ENCODE results near the gene TPD52L2. TPM values are rescaled to one million over a fixed set of nuclear protein-coding genes. Genes with fewer than 3 reads are reported as not detected.
A peak's percentile ranks its signal among the peaks of the same experiment; 100 is the strongest.
"Not testable (repeated sequence)": the region's sequence is repeated elsewhere in the genome, so short reads cannot be mapped to it uniquely, and the experiment has no call there.

The TPD52L2 gene
- total and polyA plus RNA-seq, 5 experiments from 2014 or later: 39.3 to 79.0 (median 56.4) TPM

DNA sequence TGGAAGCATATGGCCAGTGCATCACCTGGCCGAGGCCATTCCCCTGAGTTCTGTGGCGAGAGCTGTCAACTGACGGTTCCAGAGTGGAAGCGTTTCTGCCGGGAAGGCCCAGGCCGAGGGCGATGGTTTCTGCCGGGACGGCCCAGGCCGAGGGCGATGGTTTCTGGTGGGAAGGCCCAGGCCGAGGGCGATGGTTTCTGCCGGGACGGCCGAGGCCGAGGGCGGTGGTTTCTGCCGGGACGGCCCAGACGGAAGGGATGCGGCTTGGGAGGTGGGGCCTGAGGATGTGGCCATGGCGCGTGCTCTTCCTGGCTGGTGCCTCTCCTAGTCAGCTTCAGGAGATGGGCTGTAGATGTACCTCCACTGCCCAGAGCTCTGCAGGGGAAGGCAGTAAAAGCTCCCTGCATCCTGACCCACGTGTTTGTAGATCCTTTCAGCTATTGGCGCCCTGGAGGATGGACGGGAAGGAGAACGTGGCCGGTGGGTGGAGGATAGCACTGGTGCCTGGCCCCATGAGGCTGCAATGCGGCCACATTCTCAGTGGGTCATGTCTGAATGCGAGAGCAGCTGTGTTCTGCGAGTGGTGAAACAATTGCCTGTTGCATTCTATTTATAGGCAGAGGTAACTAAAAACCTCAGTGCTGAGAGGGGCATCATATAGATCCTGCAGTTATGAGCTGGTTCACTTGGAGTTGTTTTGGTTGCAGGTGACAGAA is 12.8 kb downstream of the TPD52L2 start:
- ATAC-seq (no peak), DNase-seq (no peak)
- peaks cover 4 to 7% (median 7%) of the 10 kb centered on the region in 4 donors for H3K4me1 Mint-ChIP-seq
- H3K27ac Mint-ChIP-seq: no peak overlapping the region
- H3K27me3 Mint-ChIP-seq: no peaks in the 10 kb centered on the region
- H3K9me3 Mint-ChIP-seq: no peaks in the 10 kb centered on the region
- H3K36me3 Mint-ChIP-seq: peaks cover 0 to 54% (median 21%) of the 10 kb centered on the region in 3 donors
- POLR2A ChIA-PET: interaction anchor here (0.5 kb wide), 1 partner anchor 14 kb away, joined by 4 read pairs; no protein-coding TSS in a partner anchor
- H3K4me3 Mint-ChIP-seq: no peak overlapping the region

DNA sequence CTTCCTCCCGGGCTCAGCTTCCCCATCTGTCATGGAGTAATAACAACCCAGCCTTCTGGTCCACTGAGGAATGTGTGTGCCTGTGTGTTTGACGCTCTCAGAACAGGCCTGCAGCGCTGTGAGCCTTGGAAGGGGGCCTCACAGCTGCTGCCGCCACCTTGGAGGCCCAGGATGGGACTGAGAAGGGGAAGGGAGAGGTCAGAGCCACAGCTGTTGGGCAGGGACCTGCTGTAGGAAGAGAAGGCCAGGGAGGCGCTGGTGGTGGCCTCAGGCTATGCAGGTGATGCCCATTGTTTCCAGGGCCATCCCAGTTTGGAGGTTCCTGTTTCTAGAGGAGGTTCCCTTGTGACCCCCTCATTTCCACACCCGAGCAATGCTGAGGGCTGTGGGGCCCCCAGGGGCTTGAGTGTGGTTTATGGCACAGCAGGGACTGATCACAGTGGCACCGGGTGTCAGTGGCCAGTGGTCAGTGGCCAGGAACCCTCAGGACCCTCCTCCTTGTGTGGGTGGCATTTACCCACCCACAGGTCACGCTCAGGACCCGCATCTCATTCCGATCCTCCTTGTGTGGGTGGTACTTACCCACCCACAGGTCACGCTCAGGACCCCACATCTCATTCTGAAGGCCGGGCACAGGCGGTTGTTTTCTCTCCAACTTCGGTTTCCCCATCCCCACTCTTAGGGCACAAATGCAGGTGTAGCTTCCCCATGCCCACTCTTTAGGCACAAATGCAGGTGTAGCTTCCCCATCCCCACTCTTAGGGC is 14.0 kb downstream of the TPD52L2 start:
- no peak for ATAC-seq
- POLR2A ChIA-PET: interaction anchor here (0.5 kb wide), 1 partner anchor 13 kb away, joined by 4 read pairs; no protein-coding TSS in a partner anchor
- peaks cover 0 to 48% (median 17%) of the 10 kb centered on the region in 3 donors for H3K36me3 Mint-ChIP-seq
- peaks cover 0 to 7% (median 5%) of the 10 kb centered on the region in 4 donors for H3K4me1 Mint-ChIP-seq
- peak overlapping the region in 1 of 10 donors; percentile 34 for H3K27ac Mint-ChIP-seq
- DNase-seq: no peak
- H3K9me3 Mint-ChIP-seq: no peaks in the 10 kb centered on the region
- no peak overlapping the region for H3K4me3 Mint-ChIP-seq
- H3K27me3 Mint-ChIP-seq: no peaks in the 10 kb centered on the region

DNA sequence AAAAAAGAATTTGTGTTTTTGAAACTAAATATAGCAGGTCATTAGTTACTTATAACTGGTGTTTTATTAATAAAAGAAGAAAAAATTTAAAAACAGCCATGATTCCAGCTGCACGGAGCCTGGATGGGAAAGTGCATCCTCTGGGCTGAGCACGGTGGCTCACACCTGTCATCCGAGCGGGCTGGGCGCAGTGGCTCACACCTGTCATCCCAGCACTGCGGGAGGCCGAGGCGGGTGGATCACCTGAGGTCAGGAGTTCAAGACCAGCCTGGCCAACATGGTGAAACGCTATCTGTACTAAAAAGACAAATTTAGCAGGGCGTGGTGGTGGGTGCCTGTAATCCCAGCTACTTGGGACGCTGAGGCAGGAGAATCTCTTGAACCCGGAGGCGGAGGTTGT is 15.8 kb downstream of the TPD52L2 start:
- H3K9me3 Mint-ChIP-seq, H3K27ac Mint-ChIP-seq, POLR2A ChIA-PET, ATAC-seq, DNase-seq, H3K4me1 Mint-ChIP-seq, H3K27me3 Mint-ChIP-seq, H3K4me3 Mint-ChIP-seq: not testable (repeated sequence)
- peaks cover 0 to 38% (median 7%) of the 10 kb centered on the region in 3 donors for H3K36me3 Mint-ChIP-seq

DNA sequence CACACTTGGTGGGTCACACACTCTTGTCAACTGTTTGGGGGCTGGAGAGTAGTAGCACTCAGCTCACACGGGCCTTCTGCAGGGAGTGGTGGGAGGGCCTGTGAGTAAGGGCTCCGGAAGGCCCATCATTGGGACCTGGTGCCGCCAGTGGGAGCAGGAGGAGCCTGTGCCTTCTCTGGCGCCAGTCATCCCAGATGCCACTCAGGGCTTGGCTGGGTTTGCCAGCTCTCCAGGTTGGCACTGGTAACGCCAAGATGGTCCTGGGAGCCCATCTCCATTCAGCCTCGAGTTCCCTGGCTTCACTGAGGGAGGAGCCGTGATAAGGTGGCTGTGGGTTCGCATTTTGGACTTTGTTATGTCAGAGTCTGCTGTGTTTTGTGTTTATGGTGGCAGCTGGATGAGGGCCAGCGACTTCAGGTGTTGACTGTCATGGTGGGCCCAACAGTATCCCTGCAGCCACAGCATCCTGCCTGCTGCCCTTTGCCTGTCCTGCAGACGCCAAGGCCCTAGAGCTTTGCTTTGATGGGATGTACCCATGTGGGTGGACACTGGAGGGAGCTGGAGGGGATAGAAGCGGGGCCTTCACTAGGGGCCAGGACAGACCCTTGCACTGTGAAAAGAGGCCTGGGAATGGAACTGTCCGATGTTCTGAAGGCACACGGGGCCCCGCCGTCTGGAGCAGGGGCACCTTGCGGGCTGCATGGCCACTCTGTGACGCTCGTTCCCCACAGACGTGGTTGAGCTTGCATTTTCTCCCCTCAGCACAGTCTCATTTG is 16.6 kb downstream of the TPD52L2 start:
- POLR2A ChIA-PET: no interaction called here
- H3K27me3 Mint-ChIP-seq: no peaks in the 10 kb centered on the region
- peaks cover 0 to 32% (median 0%) of the 10 kb centered on the region in 3 donors for H3K36me3 Mint-ChIP-seq
- ATAC-seq (no peak), DNase-seq (no peak)
- H3K4me1 Mint-ChIP-seq: peaks cover 0 to 3% (median 2%) of the 10 kb centered on the region in 4 donors
- H3K4me3 Mint-ChIP-seq: no peak overlapping the region
- H3K27ac Mint-ChIP-seq: no peak overlapping the region
- no peaks in the 10 kb centered on the region for H3K9me3 Mint-ChIP-seq

DNA sequence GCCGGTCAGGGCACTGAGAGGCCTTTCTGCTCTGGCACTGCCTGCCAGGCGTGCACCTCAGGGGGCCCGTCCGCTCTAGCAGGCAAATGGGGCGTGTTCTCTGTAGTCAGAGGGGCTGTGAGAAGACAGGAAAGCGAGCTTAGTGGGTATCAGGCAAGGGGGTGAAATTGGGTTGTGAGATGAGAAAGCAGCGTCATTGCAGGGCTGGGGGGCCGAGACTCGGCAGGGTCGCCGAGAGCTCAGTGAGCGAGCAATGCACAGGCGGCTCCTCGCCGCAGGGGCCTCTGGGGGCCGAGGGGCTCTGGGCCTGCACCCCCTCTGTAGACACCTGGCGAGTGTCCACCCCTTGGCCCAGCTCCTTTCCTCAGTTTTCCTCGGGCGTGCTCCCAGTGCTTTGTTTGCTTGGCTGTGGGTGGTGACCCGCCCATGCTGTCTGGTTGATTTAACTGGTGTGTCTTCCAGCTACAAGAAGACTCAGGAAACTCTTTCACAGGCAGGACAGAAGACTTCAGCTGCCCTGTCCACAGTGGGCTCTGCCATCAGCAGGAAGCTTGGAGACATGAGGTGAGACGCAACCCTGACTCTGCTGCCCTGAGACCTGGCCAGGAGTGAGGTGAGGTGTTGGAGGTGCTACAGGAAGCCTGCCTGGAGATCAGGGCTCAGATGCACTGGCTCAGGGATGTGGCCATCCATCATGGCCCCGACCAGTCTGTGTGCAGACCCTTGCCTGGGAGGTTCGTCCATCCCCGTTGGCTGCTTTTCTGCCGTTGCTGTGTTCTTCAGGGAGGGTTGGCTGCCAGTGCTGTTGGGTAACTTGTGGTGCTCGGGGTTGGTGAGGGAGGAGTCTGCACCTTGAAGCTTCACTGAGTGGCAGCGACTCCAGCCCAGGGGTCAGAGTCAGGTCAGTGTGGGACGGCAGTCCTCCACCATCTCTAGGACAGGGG is 17.5 kb downstream of the TPD52L2 start:
- DNase-seq (peak in 1 of 10 donors; percentile 23), ATAC-seq (no peak)
- Mint-ChIP-seq H3K9me3 (no peaks in the 10 kb centered on the region), H3K27ac (peak overlapping the region in 1 of 10 donors; percentile 76), H3K4me1 (peaks cover 0 to 5% (median under 1%) of the 10 kb centered on the region in 4 donors), H3K27me3 (no peaks in the 10 kb centered on the region), H3K36me3 (peaks cover 0 to 36% (median 2%) of the 10 kb centered on the region in 3 donors), H3K4me3 (no peak overlapping the region)
- POLR2A ChIA-PET: no interaction called here

DNA sequence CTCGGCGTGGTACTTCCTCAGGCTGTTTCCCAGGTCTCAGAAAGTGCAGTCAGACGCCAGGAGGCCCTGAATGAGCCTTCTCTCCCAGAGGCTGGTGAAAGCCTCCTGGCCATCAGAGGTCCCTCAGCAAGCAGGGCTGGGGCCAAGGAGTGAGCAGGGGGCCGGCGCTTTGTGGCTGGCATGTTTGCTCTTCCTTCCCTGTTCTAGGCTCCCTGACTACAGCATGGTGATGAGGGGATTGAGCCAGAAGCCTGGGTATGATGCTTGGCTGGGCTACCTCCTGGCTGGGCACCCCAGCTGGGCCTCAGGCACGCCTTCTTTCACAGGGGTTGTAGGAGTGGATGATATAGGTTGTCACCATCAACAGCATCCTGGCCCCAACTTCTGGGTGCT is 18.1 kb downstream of the TPD52L2 start:
- no peaks in the 10 kb centered on the region for H3K9me3 Mint-ChIP-seq
- ATAC-seq (no peak), DNase-seq (no peak)
- peak overlapping the region in 1 of 10 donors; percentile 48 for H3K27ac Mint-ChIP-seq
- no peak overlapping the region for H3K4me3 Mint-ChIP-seq
- H3K27me3 Mint-ChIP-seq: no peaks in the 10 kb centered on the region
- H3K4me1 Mint-ChIP-seq: peaks cover 0 to 5% (median under 1%) of the 10 kb centered on the region in 4 donors
- H3K36me3 Mint-ChIP-seq: peaks cover 0 to 35% (median 2%) of the 10 kb centered on the region in 3 donors
- POLR2A ChIA-PET: no interaction called here

DNA sequence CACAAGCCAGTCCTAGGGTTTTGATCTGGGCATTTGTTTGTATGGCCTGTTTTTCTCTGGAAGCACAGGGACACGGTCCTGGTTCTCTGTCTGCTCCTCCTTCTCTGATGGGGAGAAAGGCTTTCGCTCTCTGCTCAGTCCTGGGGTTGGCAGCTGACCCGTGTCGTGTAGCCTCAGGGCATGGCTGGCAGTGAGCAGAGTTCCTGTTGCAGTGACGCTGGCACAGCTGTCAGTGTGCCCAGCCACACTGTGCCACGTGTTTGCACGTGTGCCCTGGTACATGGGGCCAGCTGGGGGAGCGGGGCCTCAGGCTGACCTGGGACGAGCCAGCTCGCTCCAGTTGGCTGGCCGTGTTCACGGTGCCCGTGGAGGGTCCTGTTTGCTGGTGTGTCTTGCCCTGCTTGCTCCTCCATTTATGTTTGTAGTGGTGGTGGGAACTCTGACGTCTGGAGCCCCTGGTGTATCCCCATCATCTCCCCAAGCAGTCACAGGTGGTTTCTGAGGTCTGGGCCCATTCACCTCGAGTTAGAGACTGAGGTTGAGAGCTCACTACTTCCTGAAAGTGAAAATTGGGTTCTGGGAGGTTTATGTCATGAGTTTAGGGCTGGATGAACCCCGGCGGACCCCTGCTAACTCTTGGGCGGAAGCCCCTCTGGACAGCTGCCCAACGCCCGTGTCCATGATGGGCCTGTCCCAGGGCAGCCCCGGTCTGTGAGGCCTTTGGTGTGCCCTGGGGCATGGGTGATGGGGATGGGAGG is 19.6 kb downstream of the TPD52L2 start:
- DNase-seq (no peak), ATAC-seq (no peak)
- no peak overlapping the region for H3K27ac Mint-ChIP-seq
- POLR2A ChIA-PET: interaction anchor here (1.1 kb wide), 1 partner anchor 12 kb away, joined by 3 read pairs; no protein-coding TSS in a partner anchor
- H3K9me3 Mint-ChIP-seq: no peaks in the 10 kb centered on the region
- peaks cover 0 to 5% (median under 1%) of the 10 kb centered on the region in 4 donors for H3K4me1 Mint-ChIP-seq
- H3K4me3 Mint-ChIP-seq: no peak overlapping the region
- H3K27me3 Mint-ChIP-seq: no peaks in the 10 kb centered on the region
- H3K36me3 Mint-ChIP-seq: peaks cover 0 to 40% (median 6%) of the 10 kb centered on the region in 3 donors

DNA sequence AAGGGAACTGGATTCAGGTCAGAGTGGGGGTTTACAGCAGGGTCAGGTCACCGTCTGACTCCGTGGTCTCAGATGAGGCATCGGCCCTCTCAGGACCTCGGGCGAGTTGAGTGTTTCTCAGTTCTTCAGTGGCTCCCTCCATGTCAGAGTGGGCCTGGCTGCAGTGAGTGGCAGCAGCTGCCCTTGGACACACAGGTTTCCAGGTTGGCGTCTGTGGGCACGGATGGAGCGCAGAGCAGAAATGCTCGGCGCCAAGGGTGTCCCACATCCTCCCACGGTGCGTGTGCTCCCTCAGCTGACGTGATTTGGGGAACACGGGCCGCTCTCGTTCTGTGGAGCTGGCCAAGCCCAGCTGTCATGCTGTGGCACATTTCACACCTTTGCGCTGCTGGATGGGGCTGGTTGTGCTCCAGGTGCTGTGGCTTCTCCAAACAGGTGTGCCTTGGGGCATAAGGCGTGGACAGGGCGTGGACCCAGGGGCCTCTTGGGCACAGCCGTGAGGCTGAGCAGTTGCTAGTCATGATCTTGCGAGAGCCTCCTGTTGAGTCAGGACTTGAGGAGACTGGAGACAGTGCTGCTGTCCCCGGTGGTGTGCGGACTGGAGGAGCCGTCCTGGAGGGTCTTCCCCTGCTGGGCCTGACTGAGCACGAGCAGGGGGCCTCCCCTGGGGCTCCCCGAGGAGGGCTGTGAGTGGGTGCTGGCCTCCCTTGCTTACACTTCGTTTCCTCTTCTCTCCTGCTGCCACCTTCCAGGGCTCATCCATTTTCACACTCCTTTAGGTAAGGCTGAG is 20.4 kb downstream of the TPD52L2 start:
- Mint-ChIP-seq H3K27me3 (no peaks in the 10 kb centered on the region), H3K4me1 (peaks cover 0 to 5% (median under 1%) of the 10 kb centered on the region in 4 donors), H3K9me3 (no peaks in the 10 kb centered on the region), H3K4me3 (no peak overlapping the region), H3K27ac (peak overlapping the region in 1 of 10 donors; percentile 59), H3K36me3 (peaks cover 0 to 45% (median 7%) of the 10 kb centered on the region in 3 donors)
- POLR2A ChIA-PET: no interaction called here
- DNase-seq (no peak), ATAC-seq (no peak)

DNA sequence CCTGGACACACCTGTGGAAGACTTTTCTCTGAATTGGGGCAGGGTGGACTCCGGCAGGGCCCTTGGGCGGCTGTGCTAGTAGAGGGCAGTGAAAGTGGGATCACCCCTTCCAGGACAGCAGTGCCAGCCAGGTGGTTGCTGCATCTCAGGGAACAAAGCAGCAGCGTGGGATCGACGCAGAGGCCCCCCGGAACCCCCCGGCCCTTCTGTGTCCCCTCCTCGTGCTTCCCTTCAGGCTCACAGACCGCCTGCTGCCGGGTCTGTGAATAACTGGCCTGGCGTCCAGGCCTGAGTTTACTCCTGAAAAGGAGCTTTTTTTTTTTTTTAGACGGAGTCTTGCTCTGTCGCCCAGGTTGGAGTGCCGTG is 21.0 kb downstream of the TPD52L2 start:
- Mint-ChIP-seq H3K4me3 (no peak overlapping the region), H3K27ac (no peak overlapping the region), H3K36me3 (peaks cover 0 to 46% (median 7%) of the 10 kb centered on the region in 3 donors), H3K27me3 (no peaks in the 10 kb centered on the region), H3K9me3 (no peaks in the 10 kb centered on the region), H3K4me1 (peaks cover 0 to 6% (median under 1%) of the 10 kb centered on the region in 4 donors)
- POLR2A ChIA-PET: no interaction called here
- no peak for DNase-seq
- no peak for ATAC-seq

DNA sequence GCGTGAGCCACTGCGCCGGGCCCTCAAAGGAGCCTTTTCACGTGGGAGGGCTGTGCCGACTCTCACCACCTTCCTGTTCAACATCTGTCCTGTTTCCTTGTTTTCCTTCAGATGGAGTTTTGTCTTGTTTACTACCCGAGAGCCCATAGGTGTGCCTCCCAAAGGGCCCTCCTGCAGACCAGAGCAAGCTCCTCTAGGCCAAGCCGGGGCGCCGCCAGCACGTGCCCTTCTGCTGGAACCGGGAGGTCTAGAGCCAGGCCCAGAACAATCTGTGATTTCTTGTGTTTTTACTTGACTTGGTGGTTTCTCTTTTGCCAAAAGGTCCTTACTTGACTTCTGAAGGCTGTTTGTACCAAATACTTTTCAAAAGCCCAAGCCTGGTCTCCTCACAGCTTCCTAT is 21.9 kb downstream of the TPD52L2 start:
- no peak for ATAC-seq

More for the DNA sequence above, 21.9 kb downstream of the TPD52L2 start:
- no peak for DNase-seq
- Mint-ChIP-seq H3K27me3 (no peaks in the 10 kb centered on the region), H3K27ac (peak overlapping the region in 3 of 10 donors; percentile 22 to 81 (median 53)), H3K4me1 (peaks cover 0 to 6% (median under 1%) of the 10 kb centered on the region in 4 donors), H3K4me3 (no peak overlapping the region), H3K9me3 (no peaks in the 10 kb centered on the region), H3K36me3 (peaks cover 0 to 50% (median 7%) of the 10 kb centered on the region in 3 donors)
- POLR2A ChIA-PET: interaction anchor here (0.6 to 0.9 kb wide), 2 partner anchors 12 to 20 kb away, joined by 3 read pairs; no protein-coding TSS in a partner anchor
